ENCODE results near the gene ZFHX2.

ZFHX2 gene

DNA sequence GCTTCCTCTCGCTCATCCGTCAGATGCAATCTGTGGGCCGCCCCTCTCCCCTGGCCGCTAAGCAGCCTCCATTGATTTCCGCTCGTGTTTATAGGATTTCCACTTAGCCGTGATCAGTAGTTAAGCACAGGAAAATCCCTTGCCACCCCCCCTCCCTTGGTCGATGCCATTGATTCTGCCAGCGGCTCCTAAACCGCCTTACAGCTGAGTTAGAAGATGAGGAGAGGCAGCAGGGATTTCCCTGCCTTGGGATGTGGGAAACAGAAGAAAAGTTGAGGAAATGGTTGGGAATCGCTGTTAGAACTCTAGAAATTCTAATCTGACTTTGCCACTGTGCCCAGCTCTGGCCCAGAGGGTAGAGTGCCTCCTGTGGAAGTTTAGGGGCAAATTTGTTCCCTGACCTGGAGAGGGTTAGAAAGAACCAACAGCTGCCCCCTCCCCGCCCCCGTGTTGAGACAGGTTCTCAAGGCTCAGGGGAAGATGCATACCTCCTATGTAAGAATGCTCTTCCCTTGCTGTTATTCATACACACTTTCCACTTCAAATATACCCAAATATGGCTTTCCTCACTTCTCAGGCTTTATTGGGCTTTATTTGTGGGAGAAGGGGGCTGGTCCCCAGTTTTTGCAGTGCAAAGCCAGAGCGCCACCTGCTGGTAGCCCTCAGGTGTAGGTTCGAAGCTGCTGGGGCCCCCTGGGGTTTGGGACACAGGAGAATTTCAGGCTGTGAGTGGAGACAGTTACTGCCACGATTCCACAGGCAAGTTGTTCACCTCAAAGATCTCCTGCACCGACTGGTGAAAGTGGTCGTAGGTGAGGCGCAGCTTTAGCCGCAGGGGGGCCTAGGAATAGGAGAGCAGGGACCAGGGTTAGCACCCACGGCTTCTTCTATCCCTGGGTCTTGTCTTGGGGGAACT lies 7.7 kb upstream of the ZFHX2 start:
- peak; percentile 52 for DNase-seq

DNA sequence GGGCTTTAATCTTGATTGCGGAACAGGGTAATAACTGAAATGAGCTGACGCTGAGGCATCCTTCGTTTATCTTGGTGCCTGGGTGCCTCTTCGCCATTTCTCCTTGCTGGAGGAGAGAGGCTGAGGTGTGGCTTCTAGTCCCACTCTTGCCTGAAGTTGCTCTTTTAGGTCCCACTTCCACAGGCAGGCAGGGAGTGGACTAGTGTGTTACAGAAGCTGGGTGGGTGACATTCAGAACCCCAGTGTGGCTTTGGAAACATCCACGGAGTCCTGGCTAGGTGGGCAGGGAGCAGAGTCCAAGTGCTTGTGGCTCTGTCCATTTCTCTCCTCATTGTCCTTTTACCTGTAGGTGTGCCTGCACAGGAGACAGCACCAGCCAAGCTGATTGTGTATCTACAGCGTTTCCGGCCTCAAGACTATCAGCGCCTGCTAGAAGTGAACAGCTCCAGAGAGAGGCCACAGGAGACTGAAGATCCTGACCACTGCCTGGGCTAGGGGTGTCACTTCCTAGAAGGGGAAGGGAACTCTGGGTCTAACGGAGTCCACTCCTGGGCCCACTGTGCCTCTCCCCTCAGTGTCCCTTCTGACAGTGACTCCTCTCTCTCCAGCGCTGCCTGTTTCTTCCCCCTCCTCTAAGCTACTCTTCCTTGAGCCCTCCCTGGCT lies 6.9 kb upstream of the ZFHX2 start:
- no peak for DNase-seq

DNA sequence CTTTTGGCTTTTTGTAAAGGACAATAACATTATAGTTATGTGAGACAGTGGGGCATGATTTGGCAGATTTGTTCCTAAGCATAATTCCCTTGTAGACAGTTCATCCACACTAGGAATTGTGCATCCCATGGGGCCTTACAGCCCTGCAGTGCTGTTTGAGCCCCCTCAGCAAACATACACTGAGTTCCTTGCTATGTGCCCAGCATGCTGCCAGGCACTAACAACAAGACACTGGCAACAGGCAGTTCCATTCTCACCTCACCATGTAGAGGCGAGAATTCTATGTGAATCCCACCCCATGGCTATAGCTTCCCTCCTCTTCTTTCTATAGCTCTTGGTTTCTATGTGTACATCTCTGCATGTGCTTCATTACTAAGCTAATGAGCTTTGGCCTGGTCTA lies 6.4 kb upstream of the ZFHX2 start:
- no peak for DNase-seq

DNA sequence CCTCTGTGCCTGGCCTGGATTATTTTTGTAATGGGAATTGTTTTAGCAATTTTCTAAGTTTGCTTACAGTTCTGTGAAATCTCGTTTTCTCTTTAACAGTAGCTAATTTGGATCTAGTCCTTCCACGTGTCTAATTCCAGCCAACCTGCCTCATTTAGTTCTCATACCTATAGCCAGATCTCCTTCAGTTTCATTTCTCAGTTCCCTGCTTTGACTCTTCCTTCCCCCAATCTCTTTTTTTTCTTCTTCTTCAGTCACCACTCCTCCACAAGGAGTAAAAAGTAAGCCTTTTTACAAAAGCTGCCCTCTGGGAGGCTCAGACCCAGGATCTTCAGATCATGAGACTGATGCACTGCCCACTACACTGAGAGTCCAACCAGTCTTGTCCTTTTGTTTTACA lies 6.0 kb upstream of the ZFHX2 start:
- DNase-seq, result no peak

DNA sequence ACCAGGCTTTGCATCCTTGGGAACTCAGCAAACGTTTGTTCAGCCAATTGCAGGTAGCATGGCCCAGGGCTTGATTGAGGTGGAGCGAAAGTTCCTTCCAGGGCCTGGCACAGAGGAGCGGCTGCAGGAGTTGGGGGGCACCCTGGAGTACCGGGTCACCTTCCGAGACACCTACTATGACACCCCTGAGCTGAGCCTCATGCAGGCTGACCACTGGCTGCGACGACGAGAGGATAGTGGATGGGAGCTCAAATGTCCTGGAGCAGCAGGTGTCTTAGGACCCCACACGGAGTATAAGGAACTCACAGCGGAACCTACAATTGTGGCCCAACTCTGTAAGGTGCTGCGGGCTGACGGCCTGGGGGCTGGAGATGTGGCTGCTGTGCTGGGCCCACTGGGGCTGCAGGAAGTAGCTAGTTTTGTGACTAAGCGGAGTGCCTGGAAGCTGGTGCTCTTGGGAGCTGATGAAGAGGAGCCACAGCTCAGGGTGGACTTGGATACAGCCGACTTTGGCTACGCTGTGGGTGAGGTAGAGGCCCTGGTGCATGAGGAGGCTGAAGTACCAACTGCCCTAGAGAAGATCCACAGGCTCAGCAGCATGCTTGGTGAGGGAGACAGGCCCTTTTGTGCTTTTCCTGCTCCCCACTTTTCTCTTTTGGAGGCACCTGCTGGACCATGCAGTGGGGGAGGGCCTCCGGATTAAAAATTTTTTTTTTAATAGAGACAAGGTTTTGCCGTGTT lies 5.3 kb upstream of the ZFHX2 start:
- DNase-seq, result no peak

DNA sequence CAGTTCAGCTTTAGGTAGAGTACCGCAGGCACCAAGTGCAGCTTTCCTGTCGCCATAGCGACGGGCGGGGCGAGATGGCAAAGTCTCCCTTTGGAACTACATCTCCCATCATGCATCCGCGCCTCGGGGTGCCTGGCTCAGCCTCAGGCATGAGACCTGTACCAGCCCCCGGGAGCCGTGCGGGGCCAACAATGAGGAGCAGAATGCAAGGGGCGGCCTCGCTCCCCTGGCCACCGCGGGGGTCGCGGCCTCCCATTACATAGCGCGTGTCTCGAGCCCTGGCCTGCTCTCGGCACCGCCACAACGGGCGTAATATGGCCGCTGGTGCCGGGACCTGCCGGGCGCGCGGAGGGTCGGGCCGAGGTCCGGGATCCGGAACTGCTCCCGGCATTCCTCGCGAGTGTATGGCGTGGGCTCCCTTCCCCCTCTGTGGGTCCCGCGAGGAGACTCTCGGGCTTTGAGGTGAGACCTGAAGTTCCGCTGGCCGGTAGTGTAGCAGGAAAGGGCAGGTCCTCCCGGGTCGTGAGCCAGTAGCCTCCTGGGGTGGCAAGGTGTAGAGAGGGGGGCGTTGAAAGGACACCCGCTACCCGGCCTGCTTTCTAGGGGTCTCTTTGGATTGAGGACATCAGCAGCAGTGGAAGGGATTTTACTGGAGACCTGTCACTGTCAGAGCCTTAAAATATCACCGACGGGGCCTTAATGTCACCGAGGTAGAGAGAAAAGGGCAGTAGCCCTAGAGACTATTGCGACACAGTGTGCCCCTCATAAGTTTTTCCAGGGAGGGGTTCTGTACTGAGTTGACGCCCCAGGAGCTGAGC lies 4.5 kb upstream of the ZFHX2 start, which contains the start of gene THTPA:
Gene THTPA (plus strand): TSS at position 390 of the 818 bp plus-strand sequence. CDS start 487 bp downstream, outside the sequence.
- peak; percentile 89 for DNase-seq

DNA sequence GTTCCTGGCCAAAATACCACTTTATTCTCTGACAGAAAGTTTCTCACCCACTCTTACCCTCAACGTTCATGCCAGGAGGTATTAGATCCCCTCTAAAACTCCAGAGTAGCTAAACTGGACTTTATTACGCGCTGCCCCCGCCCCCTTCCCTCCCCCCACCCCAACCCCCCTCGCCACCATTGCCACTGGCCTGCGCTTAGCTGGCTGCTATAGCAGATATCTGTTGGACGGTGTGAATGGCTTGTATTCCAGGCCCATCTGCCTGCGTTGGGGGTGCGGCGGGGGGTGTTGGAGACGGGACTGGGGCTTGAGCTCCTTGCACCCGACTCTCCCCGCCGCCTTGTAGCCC lies 3.9 kb upstream of the ZFHX2 start:
- DNase-seq, result no peak

DNA sequence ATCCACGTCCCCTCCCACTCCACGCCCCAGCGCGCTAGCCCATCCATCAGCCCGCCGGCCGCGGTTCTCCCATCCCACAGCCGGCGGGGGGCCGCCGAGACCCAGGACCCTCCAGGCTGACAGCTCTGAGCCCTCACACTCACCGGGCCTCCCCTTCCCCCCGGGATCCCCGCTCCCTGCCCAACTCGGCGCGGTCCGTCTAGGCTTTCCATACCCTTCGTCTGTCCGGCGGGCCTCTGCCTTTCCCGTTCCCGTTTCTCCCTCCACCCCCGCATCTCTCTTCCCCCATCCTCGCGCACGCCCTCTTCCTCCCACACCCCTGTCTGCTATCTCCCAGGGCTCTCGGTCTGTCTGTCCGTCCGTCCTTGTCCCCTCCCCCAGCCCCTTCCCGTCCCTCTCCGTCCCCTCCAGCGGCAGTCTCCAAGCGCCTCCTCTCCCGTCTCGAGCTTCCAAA lies 726 bp downstream of the ZFHX2 start:
- DNase-seq, result no peak

DNA sequence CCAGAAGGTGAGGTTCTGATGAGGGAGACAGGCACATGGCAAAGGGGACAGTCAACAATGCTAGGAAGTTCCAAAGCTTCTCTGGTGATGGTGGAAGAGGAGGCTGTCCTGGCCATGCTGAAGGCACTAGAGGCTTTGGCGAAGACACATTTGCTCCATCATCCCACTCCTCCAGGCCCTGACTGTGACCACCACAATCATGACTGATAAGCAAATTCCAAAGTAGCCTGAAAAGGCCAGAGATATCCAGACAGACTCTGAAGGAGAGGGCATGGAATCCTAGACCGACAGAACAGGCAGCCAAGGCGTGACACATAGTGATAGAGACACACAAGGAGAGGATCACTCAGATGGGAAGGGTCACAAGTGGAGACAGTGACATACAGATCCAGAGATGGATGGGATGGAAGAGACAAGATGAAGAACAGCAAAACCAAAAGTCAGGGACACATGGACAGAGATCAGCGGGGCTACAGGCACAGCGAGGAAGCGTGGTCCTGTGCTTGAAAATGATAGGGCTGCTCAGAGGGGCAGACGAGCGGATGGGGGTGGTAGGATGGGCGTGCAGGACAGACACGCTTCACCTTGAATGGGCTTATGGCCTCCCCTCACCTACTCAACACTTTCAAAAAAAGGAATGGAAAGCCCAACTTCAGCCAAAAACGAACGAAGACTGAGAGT lies 1.3 kb downstream of the ZFHX2 start:
- no peak for DNase-seq

DNA sequence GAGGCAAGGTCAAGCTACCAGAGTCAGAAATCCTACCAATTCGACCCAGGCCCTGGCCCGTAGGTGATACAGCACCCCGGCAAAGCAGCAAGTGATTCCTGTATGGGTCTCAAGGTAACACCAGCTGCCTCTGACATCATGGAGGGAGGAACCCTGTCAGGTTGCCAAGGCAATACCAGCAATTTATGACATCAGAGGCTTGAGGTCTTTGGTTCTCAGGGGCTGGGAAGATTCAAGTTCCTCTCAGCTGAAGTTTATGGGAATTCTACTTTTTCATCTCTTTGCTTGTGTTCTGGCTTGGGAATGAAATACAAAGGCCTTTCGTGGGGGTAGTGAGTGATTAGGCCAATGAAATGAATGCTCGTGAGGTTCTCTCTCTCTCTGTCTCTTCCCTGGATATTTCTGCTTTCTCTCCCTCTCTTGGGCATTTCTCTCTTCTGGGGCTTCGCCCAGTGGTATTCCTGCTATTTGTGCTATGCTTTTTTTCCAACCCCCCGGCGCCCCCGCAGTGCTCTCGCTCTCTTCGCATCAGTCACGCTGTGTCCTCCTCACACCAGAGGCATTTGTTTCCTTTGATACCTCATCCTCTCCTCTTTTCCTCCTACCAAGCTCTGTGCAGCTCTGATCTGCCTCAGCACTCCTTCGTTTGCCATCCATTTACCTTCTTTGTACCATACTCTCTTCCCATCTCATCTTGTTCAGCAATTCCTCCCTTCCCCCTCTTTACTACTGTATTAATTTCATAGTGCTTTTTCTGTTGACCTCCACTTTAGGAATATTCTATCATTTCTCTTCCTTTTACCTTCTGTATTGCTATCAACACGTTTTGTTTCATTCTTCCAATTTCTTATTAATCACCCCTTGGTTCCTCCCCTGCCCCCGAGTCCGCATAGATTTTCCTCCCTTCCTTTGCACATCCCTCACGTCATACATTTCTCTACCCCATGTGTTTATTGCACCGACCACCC lies 2.9 kb downstream of the ZFHX2 start:
- no peak for DNase-seq

DNA sequence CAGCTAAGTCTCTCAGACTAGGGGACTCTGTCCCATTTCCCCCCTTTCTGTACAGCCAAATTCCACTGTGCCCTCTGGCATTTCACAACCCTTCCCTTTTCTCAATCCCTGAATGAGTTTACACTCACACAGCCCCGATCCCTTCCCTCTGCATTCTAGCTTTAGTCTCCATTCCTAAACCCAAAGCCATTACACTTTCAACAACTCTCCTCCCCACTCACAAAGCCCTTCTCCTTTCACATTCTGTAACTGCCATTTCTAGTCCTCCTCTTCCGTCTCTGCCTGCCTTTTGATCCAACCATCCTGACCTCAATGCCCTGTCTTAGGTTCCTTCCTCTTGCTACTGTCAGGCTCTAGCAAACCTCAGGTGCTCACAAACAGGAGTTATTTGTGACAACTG lies 3.6 kb downstream of the ZFHX2 start:
- no peak for DNase-seq

DNA sequence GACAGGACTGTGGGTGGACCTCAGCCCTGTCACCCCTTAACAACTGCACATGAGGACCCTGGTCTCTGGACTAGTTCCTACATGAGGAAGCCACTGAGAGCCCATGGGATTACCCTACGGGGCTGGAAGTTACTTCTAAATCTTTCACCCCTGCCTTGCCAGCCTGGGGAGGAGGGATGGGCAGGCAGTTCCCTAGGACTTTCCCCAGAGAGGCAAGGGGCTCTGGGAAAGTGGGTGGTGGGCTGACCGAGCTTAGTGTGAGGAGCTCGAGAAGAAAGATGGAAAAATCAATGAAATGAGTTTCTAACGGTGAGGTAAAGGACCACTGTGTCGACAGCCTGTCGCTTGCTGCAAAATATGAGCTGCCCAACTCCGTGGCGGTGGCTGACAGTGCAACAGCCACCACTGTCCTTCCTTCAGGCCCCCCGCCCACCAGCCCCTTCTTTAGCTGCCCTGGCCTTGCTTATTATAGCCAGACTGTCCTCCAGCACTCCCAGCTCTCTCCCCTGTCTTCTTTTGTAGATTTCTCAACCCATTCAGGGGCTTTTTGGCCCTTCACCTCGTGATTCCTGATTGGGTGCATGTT lies 5.0 kb downstream of the ZFHX2 start:
- DNase-seq, result no peak

DNA sequence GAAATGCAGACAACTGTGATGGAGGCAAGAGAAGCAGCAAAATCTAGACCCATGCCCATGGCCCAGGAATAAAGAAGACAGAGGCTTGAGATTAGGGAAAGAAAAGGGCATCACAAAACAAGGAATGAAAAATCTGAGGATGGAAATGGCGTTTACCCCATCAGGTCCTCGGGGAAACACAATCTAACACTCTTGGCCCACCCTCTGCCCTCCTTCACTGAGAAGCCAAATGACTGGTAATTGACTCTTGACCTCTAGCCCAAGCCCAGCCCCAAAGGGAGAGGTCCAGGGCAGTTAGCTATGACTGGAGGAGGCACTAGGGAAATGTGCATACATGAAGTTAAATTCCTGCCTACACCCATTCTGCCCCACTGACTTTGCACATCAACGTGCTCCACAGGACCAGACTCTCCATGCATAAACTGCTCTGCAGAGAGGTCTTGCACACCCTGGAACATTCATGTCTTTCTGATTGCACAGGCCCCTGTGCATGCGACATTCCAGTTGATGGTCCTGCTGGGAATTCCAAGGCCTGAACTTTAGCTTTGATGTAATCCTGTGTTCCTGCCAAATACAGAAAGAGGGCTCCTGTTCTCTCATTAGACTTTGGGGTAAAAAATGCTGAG lies 5.7 kb downstream of the ZFHX2 start:
- DNase-seq, result no peak

DNA sequence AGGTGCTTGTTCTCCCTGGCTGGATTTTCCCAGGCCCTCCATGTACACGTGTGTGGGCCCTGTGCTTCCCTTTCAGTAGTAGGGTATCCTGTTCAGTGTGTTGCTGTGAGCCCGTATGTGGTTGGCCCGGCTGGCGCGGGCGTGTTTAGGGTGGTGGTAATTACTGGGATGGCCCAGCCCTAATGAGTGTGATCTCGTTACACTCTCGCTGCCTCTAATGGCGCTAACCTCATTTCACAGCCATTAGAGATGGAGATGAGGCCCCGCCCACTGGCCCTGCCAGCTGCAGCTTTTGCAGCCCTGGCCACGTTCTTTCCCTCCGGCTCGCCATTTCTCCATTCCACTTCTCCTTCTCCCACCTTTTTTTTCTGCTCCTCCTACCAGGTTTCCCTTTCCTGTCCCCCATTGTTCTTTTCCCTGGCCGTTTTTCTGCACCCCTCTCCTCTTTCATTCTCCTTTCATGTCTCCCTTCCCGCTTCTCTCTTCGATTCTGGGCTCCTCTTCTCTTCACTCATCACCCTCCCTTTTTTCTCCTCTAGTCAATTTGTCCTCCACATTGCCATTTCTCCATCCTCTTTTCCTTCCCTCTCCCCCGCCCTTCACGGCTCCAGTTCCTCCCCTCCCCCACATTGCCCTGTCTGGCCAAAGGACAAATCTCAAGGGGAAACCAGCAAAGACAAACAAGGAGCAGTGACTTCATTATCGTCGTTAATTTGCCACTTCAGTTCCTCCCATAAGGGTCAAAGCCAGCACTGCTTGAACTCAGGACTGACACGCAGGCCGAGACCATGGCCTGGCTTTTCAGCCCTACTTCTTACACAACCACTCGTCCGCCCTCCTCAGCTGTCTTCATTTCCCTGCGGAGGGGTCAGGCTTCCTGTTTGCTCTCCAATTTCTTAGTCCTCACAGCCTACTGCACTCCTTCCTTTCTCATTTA lies 6.8 kb downstream of the ZFHX2 start:
- no peak for DNase-seq

DNA sequence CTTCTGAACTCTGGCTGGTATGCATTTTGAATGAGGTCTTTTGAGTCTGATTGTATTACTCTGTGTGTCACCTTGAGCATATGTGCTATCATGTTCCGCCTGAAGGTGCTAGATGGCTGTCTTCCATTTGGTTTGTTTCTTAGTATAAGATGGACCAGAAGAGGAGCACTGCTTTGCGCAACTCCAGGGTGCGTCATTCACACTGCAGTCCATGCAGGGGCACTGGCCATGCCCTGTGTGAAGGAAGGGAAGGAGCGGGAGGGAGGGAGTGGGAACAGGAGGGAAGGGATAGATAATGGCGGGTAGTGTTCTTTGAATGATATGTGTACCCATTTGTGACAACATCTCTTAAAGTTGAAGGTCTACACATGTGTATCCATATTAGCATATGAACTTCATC lies 8.2 kb downstream of the ZFHX2 start:
- DNase-seq, result no peak

DNA sequence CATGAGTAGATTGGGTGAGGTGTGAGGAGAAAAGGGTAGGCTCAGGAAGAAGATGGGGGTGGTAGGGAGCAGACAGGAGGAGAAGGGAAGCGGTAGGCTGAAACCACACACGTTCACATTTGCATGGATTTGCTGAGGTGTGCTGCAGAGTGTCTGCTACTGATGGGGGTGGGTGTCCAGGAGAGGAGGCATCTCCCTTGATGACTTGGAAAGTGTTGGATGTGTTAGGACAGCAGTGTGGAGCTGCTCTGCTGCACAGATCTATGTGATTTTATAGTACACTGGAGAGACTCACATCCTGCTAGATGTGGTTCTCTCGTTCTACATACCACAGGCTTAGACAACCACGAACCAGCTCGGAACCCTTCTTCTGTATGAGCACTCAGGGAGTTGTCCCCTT lies 9.3 kb downstream of the ZFHX2 start:
- no peak for DNase-seq

DNA sequence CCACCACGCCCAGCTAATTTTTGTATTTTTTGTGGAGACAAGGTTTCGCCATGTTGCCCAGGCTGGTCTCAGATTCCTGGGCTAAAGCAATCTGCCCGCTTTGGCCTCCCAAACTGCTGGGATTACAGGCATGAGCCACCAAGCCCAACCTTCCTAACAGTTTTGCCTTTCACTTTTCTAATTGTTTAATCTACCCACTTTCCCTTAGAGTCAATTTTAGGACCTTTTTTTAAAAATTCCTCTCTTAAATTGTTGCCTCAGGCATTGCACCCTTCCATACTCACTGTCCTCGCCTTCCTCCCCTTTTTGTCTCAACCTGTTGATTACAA lies 11.5 kb downstream of the ZFHX2 start:
- no peak for DNase-seq

DNA sequence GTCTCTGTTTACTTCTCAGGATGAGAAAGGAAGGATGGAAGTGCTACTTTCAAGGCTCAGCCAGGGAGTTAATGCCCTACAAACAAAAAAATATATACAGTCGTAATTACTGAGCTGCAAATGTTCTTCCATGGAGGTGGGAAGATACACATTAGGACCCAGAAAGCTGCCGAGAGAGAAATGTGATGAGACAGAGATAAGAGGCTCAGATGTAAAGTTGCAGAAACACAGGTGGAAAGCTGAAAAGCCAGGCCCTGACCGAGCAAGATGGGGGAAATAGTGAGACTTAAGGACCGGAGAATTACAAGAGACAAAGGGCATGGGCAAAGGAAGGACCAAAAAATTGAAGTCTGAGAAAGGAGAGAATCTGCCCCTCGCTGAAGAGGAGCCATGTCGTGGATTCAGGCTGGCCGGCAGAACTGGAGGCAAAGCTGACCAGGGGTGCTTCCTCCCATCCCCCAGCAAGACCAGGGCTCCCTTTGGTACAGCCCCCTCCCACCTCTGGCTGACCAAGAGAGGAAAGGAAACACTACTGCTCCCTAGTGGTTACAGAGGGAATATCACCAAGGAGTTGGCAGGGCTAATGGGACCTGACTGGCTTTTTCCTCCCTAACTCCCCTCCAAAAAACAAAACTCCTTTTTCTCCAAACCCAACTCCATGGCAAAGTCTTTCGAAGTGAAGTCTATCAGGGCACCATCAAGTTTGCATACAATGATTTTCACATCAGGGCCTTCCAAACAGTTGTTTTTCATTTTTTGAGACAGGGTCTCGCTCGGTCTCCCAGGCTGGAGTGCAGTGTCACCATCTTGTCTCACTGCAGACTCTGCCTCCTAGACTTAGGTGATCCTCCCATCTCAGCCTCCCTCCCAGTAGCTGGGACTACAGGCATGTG lies 12.1 kb downstream of the ZFHX2 start:
- no peak for DNase-seq
